H1 (cell line): ENCODE measurements around the gene ICE1.

ENCODE experiments used
- CTCF ChIP-seq, 3 experiments: IDR thresholded peaks; 1 replicate in 2 of 3; 2 replicates in 1 of 3; pipeline versions ENCODE4 v1.5.1 to v1.6.1; 2011; ENCODE audit warnings: low read length in 3 of 3, mild to moderate bottlenecking in 3 of 3, inconsistent platforms in 2 of 3, low read depth in 1 of 3, moderate library complexity in 1 of 3; ENCODE audit not compliant: insufficient read depth in 1 of 3; ENCODE audit errors: control extremely low read depth in 1 of 3
- EP300 ChIP-seq, 2 experiments: IDR thresholded peaks; 1 replicate in 1 of 2; 2 replicates in 1 of 2; pipeline ENCODE4 v1.6.1; 2011 to 2012; ENCODE audit warnings: low read depth in 2 of 2, low read length in 2 of 2, mild to moderate bottlenecking in 2 of 2, borderline replicate concordance in 1 of 2, inconsistent platforms in 1 of 2, moderate library complexity in 1 of 2
- EZH2 ChIP-seq: fragments of 200-600 bp; sonication (generic); IDR thresholded peaks from 2 replicates; pipeline ENCODE4 v1.7.1; 2012; ENCODE audit warnings: low read depth, mild to moderate bottlenecking, moderate library complexity, low read length, inconsistent platforms; ENCODE audit not compliant: severe bottlenecking
- POLR2A ChIP-seq, 2 experiments: IDR thresholded peaks; 1 replicate in 1 of 2; 2 replicates in 1 of 2; pipeline ENCODE4 v1.6.1; 2011; ENCODE audit warnings: low read depth in 2 of 2, low read length in 2 of 2, mild to moderate bottlenecking in 2 of 2; ENCODE audit errors: control extremely low read depth in 1 of 2
- POLR2AphosphoS5 ChIP-seq: IDR thresholded peaks from 2 replicates; pipeline ENCODE4 v1.6.1; 2011; ENCODE audit warnings: low read depth, low read length
- RXRA ChIP-seq: IDR thresholded peaks from 2 replicates; pipeline ENCODE4 v1.6.1; 2011; ENCODE audit warnings: low read depth, mild to moderate bottlenecking, low read length, moderate library complexity; ENCODE audit not compliant: insufficient read depth
- SIN3A ChIP-seq, 2 experiments: IDR thresholded peaks in 1 of 2; conservative IDR thresholded peaks in 1 of 2; 2 replicates each; pipeline ENCODE4 v1.6.1; 2011 to 2012; ENCODE audit warnings: low read length in 2 of 2, improper control_type of control experiment in 1 of 2, low read depth in 1 of 2, mild to moderate bottlenecking in 1 of 2

- TF ChIP-seq CTCF (IDR thresholded peaks at IDR 0.05; ENCODE audit: control extremely low read depth in 1 of 3, insufficient read depth in 1 of 3, low read depth in 1 of 3, low read length in 3 of 3) (no peak), SIN3A (conservative IDR thresholded peaks at IDR 0.05 in 1 of 2, IDR thresholded peaks at IDR 0.05 in 1 of 2; ENCODE audit: low read depth in 1 of 2, low read length in 2 of 2) (no peak), EP300 (IDR thresholded peaks at IDR 0.05; ENCODE audit: borderline replicate concordance in 1 of 2, low read depth in 2 of 2, low read length in 2 of 2) (no peak), POLR2A (IDR thresholded peaks at IDR 0.05; ENCODE audit: control extremely low read depth in 1 of 2, low read depth in 2 of 2, low read length in 2 of 2) (no peak), EZH2 (no peak), POLR2AphosphoS5 (no peak), RXRA (no peak)
Measured at GRCh38 chr5:5486122-5486521, 63.6 kb downstream of the ICE1 start.
